Activated CD4-positive, alpha-beta T cell treated with anti-CD3 and anti-CD28 coated beads, Interleukin-2, Interleukin-4, amounts not matched to agents 100 ng/mL and 50 ng/mL, durations not matched to agents 16 hours and 8 hours (primary cell): ENCODE data around the gene CPNE8.
"Not testable (repeated sequence)": the region's sequence is repeated elsewhere in the genome, so short reads cannot be mapped to it uniquely, and the experiment has no call there.

ENCODE experiments used
- DNase-seq: peaks from one replicate; pipeline ENCODE4 v3.0.0-alpha.2; 2020; ENCODE audit warnings: low spot score

Gene CPNE8

GRCh38 chr12:38825006-38825405 lies 80.4 kb downstream of the CPNE8 start:
- no peak for DNase-seq

- peak; percentile 7 for DNase-seq
These were observed 81.7 kb downstream of the CPNE8 start for GRCh38 chr12:38823738-38824137.

GRCh38 chr12:38823314-38823713 lies 82.1 kb downstream of the CPNE8 start:
- no peak for DNase-seq

- no peak for DNase-seq
These were observed 87.4 kb downstream of the CPNE8 start for GRCh38 chr12:38817942-38818341.

GRCh38 chr12:38813923-38814322 lies 91.5 kb downstream of the CPNE8 start:
- no peak for DNase-seq

- no peak for DNase-seq
These were observed 93.5 kb downstream of the CPNE8 start for GRCh38 chr12:38811814-38812356.

GRCh38 chr12:38809832-38810231 lies 95.6 kb downstream of the CPNE8 start:
- no peak for DNase-seq

- DNase-seq, result no peak
These were observed 117.3 kb downstream of the CPNE8 start for GRCh38 chr12:38788106-38788505.

GRCh38 chr12:38785381-38785780 lies 120.0 kb downstream of the CPNE8 start:
- DNase-seq, result no peak

GRCh38 chr12:38783304-38783703 lies 122.1 kb downstream of the CPNE8 start:
- DNase-seq, result no peak

- DNase-seq, result no peak
These were observed 123.0 kb downstream of the CPNE8 start for GRCh38 chr12:38782359-38782758.

GRCh38 chr12:38776647-38777046 lies 128.7 kb downstream of the CPNE8 start:
- DNase-seq, result no peak

- DNase-seq, result peak; percentile 42
These were observed 129.9 kb downstream of the CPNE8 start for GRCh38 chr12:38775457-38775856.

- no peak for DNase-seq
These were observed 133.0 kb downstream of the CPNE8 start for GRCh38 chr12:38772437-38772836.

GRCh38 chr12:38771871-38772270 lies 133.5 kb downstream of the CPNE8 start:
- DNase-seq, result peak; percentile 43

GRCh38 chr12:38761636-38762342 lies 143.6 kb downstream of the CPNE8 start:
- no peak for DNase-seq

GRCh38 chr12:38761111-38761510 lies 144.3 kb downstream of the CPNE8 start:
- no peak for DNase-seq

- DNase-seq, result no peak
These were observed 145.8 kb downstream of the CPNE8 start for GRCh38 chr12:38759621-38760020.

GRCh38 chr12:38746744-38747143 lies 158.6 kb downstream of the CPNE8 start:
- no peak for DNase-seq

GRCh38 chr12:38745601-38746000 lies 159.8 kb downstream of the CPNE8 start:
- DNase-seq, result no peak

- DNase-seq, result no peak
These were observed 161.3 kb downstream of the CPNE8 start for GRCh38 chr12:38744041-38744440.

GRCh38 chr12:38742496-38742895 lies 162.9 kb downstream of the CPNE8 start:
- not testable (repeated sequence) for DNase-seq

- no peak for DNase-seq
These were observed 168.6 kb downstream of the CPNE8 start for GRCh38 chr12:38736821-38737220.

- no peak for DNase-seq
These were observed 172.6 kb downstream of the CPNE8 start for GRCh38 chr12:38732761-38733160.
